NCI-H82 treated with DMSO at 0.1 percent for 48 hours (cell line): Measurements from ENCODE around the gene KRTAP4-1.
"Not testable (repeated sequence)": the region's sequence is repeated elsewhere in the genome, so short reads cannot be mapped to it uniquely, and the experiment has no call there.

ENCODE experiments used
- DNase-seq: peaks from one replicate; lab custom pipeline; 2025; ENCODE audit not compliant: unreplicated experiment; lab: John Stamatoyannopoulos, UW

The KRTAP4-1 gene

DNA sequence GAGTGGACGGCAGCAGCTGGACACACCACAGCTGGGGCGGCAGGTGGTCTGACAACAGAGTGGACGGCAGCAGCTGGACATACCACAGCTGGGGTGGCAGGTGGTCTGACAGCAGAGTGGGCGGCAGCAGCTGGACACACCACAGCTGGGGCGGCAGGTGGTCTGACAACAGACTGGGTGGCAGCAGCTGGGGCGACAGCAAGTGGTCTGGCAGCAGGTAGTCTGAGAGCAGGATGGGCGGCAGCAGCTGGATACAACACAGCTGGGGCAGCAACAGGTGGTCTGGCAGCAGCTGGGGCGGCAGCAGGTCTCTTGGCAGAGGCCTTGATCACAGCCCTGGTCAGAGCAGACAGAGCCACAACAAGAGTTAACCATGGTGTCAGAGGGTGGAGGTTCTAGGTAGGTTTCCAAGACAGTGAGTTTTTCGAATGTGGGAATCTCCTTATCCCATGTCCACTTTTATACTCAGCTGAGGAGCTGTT lies at the start of gene KRTAP4-1:
Gene KRTAP4-1 (minus strand): TSS at position 432 of the 482 bp plus-strand sequence. CDS start 57 bp downstream, at position 375.
- no peak for DNase-seq

DNA sequence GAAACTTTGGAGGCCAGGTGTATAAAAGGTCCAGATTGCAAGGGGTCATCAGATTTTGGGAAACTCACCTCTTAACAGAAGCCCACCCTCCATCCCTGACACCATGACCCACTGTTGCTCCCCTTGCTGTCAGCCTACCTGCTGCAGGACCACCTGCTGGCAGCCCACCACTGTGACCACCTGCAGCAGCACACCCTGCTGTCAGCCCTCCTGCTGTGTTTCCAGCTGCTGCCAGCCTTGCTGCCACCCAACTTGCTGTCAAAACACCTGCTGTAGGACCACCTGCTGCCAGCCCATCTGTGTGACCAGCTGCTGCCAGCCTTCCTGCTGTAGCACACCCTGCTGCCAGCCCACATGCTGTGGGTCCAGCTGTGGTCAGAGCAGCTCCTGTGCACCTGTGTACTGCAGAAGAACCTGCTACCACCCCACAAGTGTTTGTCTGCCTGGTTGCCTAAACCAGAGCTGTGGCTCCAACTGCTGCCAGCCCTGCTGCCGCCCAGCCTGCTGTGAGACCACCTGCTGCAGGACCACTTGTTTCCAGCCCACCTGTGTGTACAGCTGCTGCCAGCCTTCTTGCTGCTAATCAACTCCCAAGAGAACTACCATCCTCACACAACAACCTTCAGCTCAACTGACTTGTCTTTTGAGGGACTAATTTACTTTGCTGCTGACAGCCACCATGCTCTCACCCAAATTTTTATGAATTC lies 47.8 kb upstream of the KRTAP4-1 start, which contains the start of gene KRTAP9-3:
Gene KRTAP9-3 (plus strand): TSS at position 51 of the 707 bp plus-strand sequence. CDS start 53 bp downstream, at position 104.
- DNase-seq, result not testable (repeated sequence)

DNA sequence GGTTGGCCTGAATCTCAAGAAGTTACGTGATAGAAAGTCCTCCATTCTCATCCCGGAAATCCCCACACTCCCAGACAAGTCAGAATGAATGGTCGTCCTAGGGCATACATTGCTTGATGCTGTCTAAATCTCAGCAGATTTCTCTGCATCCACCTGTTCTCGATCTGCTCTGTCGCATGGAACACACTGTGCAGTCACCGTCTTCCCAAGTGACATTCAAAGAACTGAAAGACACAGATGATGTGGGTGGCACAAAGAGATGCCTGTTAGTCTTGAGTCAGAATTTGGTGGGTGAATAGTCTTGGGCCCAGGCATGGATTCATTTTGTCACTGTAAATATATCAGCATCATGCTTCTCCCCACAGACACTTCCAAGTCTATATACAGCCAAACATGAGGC lies 47.0 kb upstream of the KRTAP4-1 start:
- no peak for DNase-seq

- no peak for DNase-seq
Observed at GRCh38 chr17:41230094-41230493, 45.4 kb upstream of the KRTAP4-1 start.

GRCh38 chr17:41226598-41227095 lies 41.9 kb upstream of the KRTAP4-1 start, which contains the start of gene KRTAP9-2:
TSS of gene KRTAP9-2 (plus strand) at chr17:41226648. CDS start at chr17:41226655, 7 bp downstream.
- not testable (repeated sequence) for DNase-seq

GRCh38 chr17:41226051-41226450 lies 41.3 kb upstream of the KRTAP4-1 start:
- no peak for DNase-seq

GRCh38 chr17:41223821-41224220 lies 39.1 kb upstream of the KRTAP4-1 start:
- DNase-seq, result no peak

DNA sequence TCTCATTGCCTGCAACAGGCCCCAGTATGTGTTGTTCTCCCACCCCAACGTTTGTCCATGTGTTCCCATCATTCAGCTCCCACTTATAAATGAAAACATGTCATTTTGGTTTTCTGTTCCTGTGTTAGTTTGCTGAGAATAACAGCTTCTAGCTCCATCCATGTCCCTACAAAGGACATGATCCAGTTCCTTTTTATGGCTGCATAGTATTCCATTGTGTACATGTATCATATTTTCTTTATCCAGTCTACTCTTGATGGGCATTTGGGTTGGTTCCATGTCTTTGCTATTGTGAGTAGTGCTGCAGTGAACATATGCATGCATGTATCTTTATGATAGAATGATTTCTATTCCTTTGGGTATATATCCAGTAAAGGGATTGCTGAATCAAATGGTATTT lies 31.0 kb upstream of the KRTAP4-1 start:
- DNase-seq, result no peak

DNA sequence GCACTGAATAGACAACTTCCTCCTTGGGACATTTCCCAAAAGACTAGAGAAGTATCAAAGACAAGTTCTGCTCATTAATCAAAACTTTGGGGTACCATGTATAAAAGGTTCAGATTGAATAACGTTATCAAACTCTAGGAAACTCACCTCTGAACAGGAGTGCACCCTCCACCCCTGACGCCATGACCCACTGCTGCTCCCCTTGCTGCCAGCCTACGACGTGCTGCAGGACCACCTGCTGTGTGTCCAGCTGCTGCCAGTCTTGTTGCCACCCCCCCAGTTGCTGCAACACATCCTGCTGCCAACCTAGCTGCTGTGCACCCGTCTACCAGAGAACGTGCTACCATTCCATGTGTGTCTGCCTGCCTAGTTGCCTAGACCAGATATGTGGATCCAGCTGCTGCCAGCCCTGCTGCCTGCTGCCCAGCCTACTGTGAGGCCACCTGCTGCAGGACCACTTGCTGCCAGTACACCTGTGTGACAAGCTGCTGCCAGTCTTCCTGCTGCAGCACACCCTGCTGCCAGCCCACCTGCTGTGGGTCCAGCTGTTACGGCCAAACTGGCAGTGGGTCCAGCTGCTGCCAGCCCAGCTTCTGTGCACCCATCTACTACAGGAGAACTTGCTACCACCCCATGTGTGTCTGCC lies 27.9 kb upstream of the KRTAP4-1 start:
- no peak for DNase-seq

DNA sequence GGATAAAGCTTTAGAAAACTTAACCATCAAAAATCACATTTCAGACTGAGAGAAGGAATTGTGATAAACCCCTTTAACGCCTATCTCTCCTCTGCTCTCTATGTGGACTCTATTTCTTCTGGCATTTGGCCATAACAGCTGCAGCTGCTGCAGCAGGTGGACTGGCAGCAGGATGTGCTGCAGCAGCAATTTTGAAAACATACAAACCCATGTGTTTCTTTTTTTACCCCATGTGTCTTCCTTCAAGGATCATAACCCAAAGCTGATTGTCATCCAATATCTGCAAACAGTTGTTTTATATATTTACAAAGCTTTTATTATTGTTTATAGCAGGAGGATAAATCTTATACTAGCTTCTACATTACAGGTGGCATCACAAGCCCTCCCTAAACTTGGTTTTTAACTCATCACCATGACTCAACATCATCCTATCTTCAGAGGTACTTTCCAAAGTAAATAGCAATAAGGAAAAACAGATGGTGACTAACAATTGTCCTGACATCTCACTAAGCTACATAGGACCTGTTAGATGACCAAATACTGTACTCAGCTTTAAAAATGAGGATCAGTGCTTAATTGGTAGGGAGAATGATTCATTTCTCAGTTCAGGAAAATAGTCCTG lies 27.2 kb upstream of the KRTAP4-1 start:
- no peak for DNase-seq

DNA sequence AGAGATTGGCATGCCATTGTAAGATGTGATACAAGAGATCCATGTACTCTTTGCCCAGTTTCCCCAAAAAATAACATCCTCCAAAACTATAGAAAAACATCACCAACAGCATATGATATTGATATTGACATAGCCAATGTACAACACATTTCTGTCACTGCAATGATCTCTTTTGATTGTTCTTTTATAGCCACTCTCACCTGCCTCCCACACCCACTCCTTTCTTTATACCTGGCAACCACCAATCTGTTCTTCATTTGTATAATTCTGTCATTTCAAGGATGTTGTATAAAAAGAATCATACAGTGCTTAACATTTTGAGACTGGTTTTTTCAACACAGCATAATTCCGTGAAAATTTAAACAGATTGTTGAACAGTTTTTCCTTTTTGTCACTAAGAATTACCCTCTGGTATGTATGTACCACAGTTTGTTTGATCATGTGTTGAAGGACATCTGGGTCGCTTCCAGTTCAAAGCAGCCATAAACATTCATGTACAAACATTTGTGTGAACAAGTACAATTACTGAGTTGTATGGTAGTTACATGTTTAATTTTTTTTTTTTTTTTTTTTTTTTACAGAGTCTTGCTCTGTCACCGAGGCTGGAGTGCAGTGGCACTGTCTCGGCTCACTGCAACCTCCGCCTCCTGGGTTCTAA lies 14.8 kb upstream of the KRTAP4-1 start:
- DNase-seq, result no peak

DNA sequence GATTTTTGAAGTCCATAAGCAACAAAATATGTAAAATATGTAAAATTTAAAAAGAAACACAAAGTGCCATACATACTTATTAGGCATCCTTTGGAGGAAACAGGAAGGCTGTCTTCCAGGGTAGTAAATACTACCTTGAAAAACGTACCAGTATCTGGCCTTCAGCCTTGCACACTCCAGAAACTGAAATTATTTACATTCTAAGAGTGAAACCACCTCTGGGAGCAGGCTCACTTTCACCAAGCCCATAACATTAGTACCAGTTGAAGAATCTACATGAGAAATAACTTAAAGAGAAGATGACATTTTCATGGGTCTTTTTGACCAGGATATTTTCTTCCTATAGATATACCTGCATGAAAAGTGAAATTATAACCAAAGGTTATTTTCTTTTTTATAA lies 11.4 kb upstream of the KRTAP4-1 start:
- DNase-seq, result no peak

- no peak for DNase-seq
Observed at GRCh38 chr17:41190328-41190727, 5.6 kb upstream of the KRTAP4-1 start.

- DNase-seq, result not testable (repeated sequence)
Observed at GRCh38 chr17:41189837-41190318, 5.2 kb upstream of the KRTAP4-1 start, which contains the start of gene KRTAP9-1. TSS of gene KRTAP9-1 (plus strand) at chr17:41189887. CDS start at chr17:41189887, 0 bp downstream.

DNA sequence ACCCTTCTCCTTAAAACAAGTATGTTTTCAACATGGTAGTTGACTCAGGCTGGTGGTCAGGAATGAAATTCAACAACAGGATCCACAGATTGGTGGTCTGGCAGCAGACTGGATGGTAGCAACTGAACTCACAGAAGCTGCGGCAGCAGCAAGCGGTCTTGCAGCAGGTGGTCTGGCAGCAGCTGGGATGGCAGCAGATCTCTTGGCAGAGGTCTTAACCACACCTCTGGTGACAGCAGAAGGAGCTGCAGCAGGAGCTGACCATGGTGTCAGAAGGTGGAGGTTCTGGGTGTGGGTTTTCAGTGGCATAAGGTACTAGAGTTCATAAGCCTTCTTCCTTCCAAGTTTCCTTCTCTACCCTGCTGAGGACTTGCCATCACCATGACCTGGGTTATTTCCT lies 2.2 kb upstream of the KRTAP4-1 start:
- no peak for DNase-seq

DNA sequence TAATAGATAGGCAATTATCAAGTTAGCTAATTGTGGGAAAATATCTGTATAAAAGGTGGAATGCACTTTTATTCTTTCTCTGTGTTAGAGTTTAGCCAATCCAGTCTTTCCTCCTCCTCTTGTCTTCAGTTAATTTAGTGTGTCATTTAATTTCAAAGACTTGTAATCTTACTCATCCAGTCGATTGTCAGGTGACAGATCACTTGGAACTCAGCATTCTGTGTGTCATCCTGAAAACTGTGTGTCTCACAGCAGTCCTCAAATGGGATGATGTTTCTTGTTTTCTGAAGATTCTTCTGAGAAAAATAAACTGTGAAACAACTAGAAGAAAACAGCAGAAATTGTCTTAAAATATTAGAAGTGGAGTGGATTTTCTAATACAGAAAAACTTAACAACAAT lies 290 bp upstream of the KRTAP4-1 start:
- no peak for DNase-seq

GRCh38 chr17:41178843-41179616 lies 5.7 kb downstream of the KRTAP4-1 start:
- DNase-seq, result no peak

DNA sequence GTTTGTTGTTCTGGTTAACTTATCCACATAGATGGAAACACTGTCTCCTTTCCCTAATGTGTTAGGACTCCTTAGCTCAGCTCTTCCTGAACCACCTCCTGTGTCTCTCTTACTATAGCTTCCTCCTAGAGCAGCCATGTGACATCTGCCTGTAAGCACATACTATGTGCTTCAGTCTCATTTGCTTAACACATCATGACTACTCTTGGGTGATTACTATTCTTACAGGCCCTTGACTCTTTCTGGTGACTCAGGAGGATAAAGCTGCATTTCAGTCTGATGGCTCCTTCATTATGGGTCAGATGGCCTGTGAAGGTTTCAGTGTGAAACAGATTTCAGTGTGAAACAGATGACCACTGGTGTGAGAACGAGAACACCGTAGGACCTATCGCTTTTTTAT lies 6.4 kb downstream of the KRTAP4-1 start:
- no peak for DNase-seq

DNA sequence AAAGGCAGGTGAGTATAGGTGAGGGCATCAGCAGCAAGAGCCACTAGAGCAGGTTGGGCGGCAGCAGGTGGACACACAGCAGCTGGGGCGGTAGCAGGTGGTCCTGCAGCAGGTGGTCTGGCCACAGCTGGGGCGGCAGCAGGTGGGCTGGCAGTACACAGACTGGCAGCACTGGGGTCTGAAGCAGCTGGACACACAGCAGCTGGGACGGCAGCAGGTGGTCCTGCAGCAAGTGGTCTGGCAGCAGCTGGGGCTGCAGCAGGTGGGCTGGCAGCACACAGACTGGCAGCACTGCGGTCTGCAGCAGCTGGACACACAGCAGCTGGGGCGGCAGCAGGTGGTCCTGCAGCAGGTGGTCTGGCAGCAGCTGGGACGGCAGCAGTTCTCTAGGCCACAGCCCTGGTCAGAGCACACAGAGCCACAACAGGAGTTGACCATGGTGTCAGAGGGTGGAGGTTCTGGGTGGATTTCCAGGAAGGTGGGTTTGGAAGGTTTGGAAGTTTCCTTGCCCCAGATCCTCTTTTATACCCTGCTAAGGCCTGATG lies 6.9 kb downstream of the KRTAP4-1 start, which contains the start of gene KRTAP4-2:
Gene KRTAP4-2 (minus strand): TSS at position 495 of the 545 bp plus-strand sequence. CDS start 57 bp downstream, at position 438.
- DNase-seq, result no peak
